Mesothelial cell of epicardium (in vitro differentiated cells): ENCODE results near the gene PHF23. TPM values are rescaled to one million over a fixed set of nuclear protein-coding genes. Genes with fewer than 3 reads are reported as not detected.

Experiments used
- DNase-seq, 2 experiments: peaks; one replicate each; pipeline ENCODE4 v3.0.0; 2021; ENCODE audit warnings: low spot score in 2 of 2; ENCODE audit not compliant: unreplicated experiment in 2 of 2
- H3K27ac Mint-ChIP-seq: 2 replicates; pipeline ENCODE4 v1.8.0; 2021; ENCODE audit warnings: mixed read lengths
- H3K27me3 Mint-ChIP-seq: 2 replicates; pipeline ENCODE4 v1.8.0; 2021; ENCODE audit warnings: low read depth, mixed read lengths
- H3K36me3 Mint-ChIP-seq: 2 replicates; pipeline ENCODE4 v1.8.0; 2021; ENCODE audit warnings: mixed read lengths
- H3K4me1 Mint-ChIP-seq: 2 replicates; pipeline ENCODE4 v1.8.0; 2021; ENCODE audit warnings: mixed read lengths
- H3K4me3 Mint-ChIP-seq: 2 replicates; pipeline ENCODE4 v1.8.0; 2021; ENCODE audit warnings: mild to moderate bottlenecking, moderate library complexity, mixed read lengths
- H3K9me3 Mint-ChIP-seq: 2 replicates; pipeline ENCODE4 v1.8.0; 2021; ENCODE audit warnings: mixed read lengths
- total RNA-seq: library from RNA; stranded (reverse); gene quantifications from 3 replicates; pipeline ENCODE4 v1.2.1, GENCODE V29; 2021
- TF ChIP-seq, protein P1 (sequence below): fragments of 200-600 bp; sonication (generic); IDR thresholded peaks from one replicate; pipeline ENCODE4 v1.5.0; 2021; ENCODE audit warnings: antibody characterized with exemption; ENCODE audit not compliant: unreplicated experiment

The PHF23 gene
- total RNA-seq, 1 donor from 2014 or later: 57.1 TPM

DNA sequence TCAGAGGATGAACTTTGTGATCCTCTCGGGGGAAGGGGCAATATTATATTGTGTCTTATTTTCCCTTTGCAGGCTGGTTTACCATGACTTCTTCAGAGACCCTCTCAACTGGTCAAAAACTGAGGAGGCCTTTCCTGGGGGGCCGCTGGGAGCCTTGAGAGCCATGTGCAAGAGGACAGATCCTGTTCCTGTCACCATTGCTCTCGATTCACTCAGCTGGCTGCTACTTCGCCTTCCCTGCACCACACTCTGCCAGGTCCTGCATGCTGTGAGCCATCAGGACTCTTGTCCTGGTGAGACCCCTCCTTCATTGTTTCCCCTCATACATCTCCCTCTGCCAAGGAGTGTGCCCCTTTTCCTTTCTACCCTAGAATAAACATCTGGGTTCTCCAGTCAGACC, 15.3 kb upstream of the PHF23 start:
- TF ChIP-seq, protein P1, sequence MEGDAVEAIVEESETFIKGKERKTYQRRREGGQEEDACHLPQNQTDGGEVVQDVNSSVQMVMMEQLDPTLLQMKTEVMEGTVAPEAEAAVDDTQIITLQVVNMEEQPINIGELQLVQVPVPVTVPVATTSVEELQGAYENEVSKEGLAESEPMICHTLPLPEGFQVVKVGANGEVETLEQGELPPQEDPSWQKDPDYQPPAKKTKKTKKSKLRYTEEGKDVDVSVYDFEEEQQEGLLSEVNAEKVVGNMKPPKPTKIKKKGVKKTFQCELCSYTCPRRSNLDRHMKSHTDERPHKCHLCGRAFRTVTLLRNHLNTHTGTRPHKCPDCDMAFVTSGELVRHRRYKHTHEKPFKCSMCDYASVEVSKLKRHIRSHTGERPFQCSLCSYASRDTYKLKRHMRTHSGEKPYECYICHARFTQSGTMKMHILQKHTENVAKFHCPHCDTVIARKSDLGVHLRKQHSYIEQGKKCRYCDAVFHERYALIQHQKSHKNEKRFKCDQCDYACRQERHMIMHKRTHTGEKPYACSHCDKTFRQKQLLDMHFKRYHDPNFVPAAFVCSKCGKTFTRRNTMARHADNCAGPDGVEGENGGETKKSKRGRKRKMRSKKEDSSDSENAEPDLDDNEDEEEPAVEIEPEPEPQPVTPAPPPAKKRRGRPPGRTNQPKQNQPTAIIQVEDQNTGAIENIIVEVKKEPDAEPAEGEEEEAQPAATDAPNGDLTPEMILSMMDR: no peak
- peaks cover 24% of the 10 kb centered on the region for H3K4me1 Mint-ChIP-seq
- no peaks in the 10 kb centered on the region for H3K27me3 Mint-ChIP-seq
- peak overlapping the region; percentile 16 for H3K27ac Mint-ChIP-seq
- H3K9me3 Mint-ChIP-seq: no peaks in the 10 kb centered on the region
- peak overlapping the region; percentile 31 for H3K4me3 Mint-ChIP-seq
- no peak for DNase-seq
- peaks cover 14% of the 10 kb centered on the region for H3K36me3 Mint-ChIP-seq

DNA sequence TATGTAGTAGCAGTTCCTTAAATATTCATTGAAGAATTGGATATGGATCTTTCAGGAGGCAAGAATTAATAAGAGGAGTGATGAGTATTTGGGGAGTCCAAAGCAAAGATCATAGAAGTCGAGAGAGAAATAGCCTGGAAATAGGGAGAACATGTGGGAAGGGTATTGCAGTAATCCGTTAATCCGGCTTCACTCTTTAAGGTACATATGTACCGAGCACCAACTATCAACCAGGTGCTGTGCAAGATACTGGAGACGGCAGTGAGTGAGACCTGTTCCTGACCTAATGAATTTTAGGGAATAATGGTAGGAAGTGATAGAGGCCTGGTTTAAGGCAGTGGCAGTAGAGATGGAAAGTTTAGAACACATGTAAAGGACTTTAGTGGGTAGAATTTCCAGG, 13.8 kb upstream of the PHF23 start:
- Mint-ChIP-seq H3K9me3 (no peaks in the 10 kb centered on the region), H3K4me1 (peaks cover 31% of the 10 kb centered on the region), H3K4me3 (peak overlapping the region; percentile 97), H3K27me3 (no peaks in the 10 kb centered on the region), H3K27ac (peak overlapping the region; percentile 100), H3K36me3 (peaks cover 14% of the 10 kb centered on the region)
- TF ChIP-seq, protein P1: no peak
- no peak for DNase-seq

DNA sequence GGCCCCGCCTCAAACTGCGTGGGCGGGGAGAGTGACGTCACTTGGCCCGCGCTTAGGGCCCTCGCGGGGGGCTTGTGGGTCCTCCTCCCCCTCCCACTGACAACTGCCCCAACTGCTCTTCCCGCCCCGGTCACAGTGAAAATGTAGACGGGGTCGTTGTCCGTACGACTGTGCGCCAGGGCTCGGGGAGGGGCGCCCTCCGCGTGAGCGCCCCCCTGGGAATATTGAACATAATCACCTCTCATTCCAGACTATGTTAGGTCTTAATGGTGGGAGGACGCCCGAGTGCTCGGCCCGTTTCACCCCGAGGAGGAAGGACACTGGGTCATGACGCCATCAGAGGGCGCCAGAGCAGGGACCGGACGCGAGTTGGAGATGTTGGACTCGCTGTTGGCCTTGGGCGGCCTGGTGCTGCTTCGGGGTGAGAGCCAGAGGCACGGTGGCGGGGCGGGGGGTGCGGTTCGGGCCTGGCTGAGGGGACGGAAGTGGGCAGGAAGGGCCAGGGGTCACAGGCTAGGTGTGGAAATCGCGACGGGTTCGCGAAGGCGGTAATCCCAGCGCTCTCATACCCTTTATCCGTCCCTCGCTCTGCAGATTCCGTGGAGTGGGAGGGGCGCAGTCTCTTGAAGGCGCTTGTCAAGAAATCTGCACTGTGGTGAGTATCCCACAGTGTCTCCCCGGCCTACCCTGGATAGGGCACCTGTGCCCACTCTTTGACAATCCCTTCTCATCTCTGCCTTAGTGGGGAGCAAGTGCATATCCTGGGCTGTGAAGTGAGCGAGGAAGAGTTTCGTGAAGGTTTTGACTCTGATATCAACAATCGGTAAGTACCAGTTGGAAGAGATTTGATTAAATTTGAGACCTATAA, 13.2 kb upstream of the PHF23 start, which contains the start of gene ELP5:
Gene ELP5, plus strand, starts transcription at position 40 of the 868 bp plus-strand sequence. Its CDS starts 336 bp downstream, at position 376.
- Mint-ChIP-seq H3K4me1 (peaks cover 31% of the 10 kb centered on the region), H3K9me3 (no peaks in the 10 kb centered on the region), H3K36me3 (peaks cover 14% of the 10 kb centered on the region), H3K4me3 (peak within 1 kb of the TSS; percentile 97), H3K27ac (peak within 1 kb of the TSS; percentile 100), H3K27me3 (no peaks in the 10 kb centered on the region)
- TF ChIP-seq, protein P1: no peak
- peak; percentile 84 to 91 for DNase-seq

DNA sequence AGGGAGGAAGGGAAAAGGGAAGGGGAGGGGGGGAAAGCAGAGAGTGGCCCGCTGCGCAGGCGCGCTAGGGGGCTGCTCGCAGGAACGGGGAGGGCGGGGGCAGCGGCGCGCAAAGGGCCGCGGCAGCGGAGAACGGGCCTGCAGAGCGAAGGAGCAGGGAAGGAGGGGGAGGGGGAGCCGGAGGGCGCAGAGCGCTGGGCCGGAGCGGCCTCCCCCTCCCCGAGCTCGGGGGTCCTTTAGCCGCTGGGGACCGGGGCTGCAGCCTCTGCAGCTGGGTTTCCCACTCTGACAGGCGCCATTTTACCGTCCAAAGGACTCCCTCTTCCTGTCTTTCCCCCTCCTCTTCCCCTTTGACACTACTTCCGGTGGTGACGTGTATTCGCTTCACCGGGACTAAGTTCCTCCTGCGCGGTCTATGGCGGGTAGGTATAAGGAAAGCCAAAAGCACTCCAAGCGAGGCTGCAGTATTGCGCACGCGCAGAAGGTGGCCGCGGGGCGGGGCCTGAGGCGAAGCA, 12.5 kb upstream of the PHF23 start, which contains the start of gene CTDNEP1:
Gene CTDNEP1, minus strand, starts transcription at position 74 of the 515 bp plus-strand sequence. CDS start 438 bp downstream, outside the sequence.
- H3K4me1 Mint-ChIP-seq: peaks cover 31% of the 10 kb centered on the region

DNA sequence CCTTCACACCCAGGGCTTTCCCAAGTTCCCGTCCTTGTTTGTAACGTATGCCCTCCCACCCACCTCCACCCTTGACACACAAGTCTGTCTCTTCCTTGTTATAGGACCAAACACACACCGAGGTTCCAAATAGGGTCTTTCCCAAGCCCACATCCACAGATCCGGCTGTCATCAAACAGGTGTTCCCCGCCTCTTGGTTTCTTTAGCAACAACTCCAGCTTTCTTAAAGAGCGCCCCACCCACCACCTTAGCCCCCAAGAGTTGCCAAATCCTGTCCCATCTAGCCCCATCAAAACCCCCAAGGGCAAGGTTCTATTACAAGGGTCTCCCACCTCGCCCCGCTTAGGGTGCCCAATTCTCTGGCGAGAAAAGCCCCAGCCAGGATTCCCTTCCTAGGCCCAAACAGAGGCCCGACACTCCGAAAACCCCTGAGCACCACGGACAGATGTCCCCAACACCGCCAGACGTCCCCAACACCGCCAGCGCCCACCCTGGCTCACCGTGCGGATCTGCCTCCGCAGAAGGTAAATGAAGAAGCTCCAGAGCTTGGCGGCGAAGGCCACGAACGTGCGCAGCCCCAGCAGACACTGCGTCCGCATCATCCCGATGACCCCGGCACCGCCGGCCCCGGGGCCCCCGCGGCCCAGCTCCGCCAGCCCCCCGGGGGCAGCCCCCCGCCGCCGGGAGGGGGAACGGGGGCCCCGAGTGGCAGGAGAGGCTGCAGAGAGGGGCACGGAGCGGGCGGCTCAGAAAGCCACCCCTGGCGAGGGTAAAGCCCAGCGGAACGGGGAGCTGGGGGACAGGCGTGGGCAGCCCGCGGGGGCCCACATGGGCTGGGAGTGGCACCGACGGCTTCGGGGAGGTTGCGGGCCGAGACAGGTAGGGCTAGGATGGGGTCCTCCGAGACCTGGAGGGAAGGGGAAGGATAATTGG, 11.7 kb upstream of the PHF23 start:
- H3K36me3 Mint-ChIP-seq: peaks cover 14% of the 10 kb centered on the region
- H3K27ac Mint-ChIP-seq: peak overlapping the region; percentile 94
- H3K4me3 Mint-ChIP-seq: peak overlapping the region; percentile 97
- H3K9me3 Mint-ChIP-seq: no peaks in the 10 kb centered on the region
- H3K27me3 Mint-ChIP-seq: no peaks in the 10 kb centered on the region
- H3K4me1 Mint-ChIP-seq: peaks cover 31% of the 10 kb centered on the region
- peak in 1 of 2 experiments; percentile 48 for DNase-seq
- TF ChIP-seq, protein P1: no peak

More for the DNA sequence above, 12.5 kb upstream of the PHF23 start, which contains the start of gene CTDNEP1:
- H3K27me3 Mint-ChIP-seq: no peaks in the 10 kb centered on the region
- peak within 1 kb of the TSS; percentile 100 for H3K27ac Mint-ChIP-seq
- no peaks in the 10 kb centered on the region for H3K9me3 Mint-ChIP-seq
- peak; percentile 98 to 100 for DNase-seq
- TF ChIP-seq, protein P1: no peak
- H3K4me3 Mint-ChIP-seq: peak within 1 kb of the TSS; percentile 97
- peaks cover 12% of the 10 kb centered on the region for H3K36me3 Mint-ChIP-seq
